HL-60 (cell line): ENCODE data around the gene GSTP1.

ENCODE experiments used
- GABPA ChIP-seq: IDR thresholded peaks from 2 replicates; pipeline ENCODE4 v1.6.1; 2012; ENCODE audit warnings: low read depth
- POLR2AphosphoS5 ChIP-seq: IDR thresholded peaks from 2 replicates; pipeline ENCODE4 v1.6.1; 2012; ENCODE audit warnings: low read depth
- TF ChIP-seq, protein P1 (sequence below): IDR thresholded peaks from one replicate; pipeline ENCODE4 v1.5.1; 2011; ENCODE audit warnings: low read length, control low read depth, inconsistent platforms; ENCODE audit not compliant: insufficient read depth
- TF ChIP-seq, protein P2 (sequence below): IDR thresholded peaks from 2 replicates; pipeline ENCODE4 v1.6.1; 2012; ENCODE audit warnings: low read depth; ENCODE audit not compliant: insufficient replicate concordance

DNA sequence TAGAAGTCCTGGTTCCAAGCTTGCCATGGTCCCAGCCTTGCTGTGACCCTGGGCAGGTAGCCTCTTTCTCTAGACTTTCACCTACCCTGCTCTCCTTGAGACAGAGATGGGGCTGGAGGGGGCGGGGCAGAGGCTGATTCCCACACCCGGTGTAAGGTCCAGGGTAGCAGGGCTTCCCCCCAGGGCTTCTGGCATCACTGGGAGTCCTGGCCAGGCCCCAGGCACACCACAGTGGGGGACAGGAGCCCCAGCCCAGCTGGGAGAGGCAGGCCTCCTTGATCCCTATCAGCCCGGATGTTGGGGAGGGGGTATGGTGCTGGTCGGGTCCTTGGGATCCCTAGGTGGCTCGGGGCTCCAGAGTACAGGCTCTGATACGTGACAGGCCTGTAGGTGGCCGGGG is 47.8 kb downstream of the GSTP1 start:
- TF ChIP-seq, protein P1, sequence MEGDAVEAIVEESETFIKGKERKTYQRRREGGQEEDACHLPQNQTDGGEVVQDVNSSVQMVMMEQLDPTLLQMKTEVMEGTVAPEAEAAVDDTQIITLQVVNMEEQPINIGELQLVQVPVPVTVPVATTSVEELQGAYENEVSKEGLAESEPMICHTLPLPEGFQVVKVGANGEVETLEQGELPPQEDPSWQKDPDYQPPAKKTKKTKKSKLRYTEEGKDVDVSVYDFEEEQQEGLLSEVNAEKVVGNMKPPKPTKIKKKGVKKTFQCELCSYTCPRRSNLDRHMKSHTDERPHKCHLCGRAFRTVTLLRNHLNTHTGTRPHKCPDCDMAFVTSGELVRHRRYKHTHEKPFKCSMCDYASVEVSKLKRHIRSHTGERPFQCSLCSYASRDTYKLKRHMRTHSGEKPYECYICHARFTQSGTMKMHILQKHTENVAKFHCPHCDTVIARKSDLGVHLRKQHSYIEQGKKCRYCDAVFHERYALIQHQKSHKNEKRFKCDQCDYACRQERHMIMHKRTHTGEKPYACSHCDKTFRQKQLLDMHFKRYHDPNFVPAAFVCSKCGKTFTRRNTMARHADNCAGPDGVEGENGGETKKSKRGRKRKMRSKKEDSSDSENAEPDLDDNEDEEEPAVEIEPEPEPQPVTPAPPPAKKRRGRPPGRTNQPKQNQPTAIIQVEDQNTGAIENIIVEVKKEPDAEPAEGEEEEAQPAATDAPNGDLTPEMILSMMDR = no peak
- TF ChIP-seq, protein P2, sequence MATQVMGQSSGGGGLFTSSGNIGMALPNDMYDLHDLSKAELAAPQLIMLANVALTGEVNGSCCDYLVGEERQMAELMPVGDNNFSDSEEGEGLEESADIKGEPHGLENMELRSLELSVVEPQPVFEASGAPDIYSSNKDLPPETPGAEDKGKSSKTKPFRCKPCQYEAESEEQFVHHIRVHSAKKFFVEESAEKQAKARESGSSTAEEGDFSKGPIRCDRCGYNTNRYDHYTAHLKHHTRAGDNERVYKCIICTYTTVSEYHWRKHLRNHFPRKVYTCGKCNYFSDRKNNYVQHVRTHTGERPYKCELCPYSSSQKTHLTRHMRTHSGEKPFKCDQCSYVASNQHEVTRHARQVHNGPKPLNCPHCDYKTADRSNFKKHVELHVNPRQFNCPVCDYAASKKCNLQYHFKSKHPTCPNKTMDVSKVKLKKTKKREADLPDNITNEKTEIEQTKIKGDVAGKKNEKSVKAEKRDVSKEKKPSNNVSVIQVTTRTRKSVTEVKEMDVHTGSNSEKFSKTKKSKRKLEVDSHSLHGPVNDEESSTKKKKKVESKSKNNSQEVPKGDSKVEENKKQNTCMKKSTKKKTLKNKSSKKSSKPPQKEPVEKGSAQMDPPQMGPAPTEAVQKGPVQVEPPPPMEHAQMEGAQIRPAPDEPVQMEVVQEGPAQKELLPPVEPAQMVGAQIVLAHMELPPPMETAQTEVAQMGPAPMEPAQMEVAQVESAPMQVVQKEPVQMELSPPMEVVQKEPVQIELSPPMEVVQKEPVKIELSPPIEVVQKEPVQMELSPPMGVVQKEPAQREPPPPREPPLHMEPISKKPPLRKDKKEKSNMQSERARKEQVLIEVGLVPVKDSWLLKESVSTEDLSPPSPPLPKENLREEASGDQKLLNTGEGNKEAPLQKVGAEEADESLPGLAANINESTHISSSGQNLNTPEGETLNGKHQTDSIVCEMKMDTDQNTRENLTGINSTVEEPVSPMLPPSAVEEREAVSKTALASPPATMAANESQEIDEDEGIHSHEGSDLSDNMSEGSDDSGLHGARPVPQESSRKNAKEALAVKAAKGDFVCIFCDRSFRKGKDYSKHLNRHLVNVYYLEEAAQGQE = no peak
- no peak for TF ChIP-seq POLR2AphosphoS5
- TF ChIP-seq GABPA = no peak
